Chondrocyte (in vitro differentiated cells): ENCODE measurements around the gene TMEM201. TPM values are rescaled to one million over a fixed set of nuclear protein-coding genes. Genes with fewer than 3 reads are reported as not detected.

Experiments
- DNase-seq: peaks from one replicate; pipeline ENCODE4 v3.0.0; 2021; ENCODE audit warnings: mixed read lengths, low spot score
- H3K27ac Mint-ChIP-seq: one replicate; pipeline ENCODE4 v1.8.0; 2021; ENCODE audit warnings: mild to moderate bottlenecking, moderate library complexity, mixed read lengths; ENCODE audit not compliant: unreplicated experiment
- H3K27me3 Mint-ChIP-seq: 2 replicates; pipeline ENCODE4 v1.8.0; 2021; ENCODE audit warnings: low read depth, mixed read lengths
- H3K36me3 Mint-ChIP-seq: 2 replicates; pipeline ENCODE4 v1.8.0; 2021; ENCODE audit warnings: low read depth, mixed read lengths
- H3K4me1 Mint-ChIP-seq: 2 replicates; pipeline ENCODE4 v1.8.0; 2021; ENCODE audit warnings: low read depth, mild to moderate bottlenecking, mixed read lengths
- H3K4me3 Mint-ChIP-seq: one replicate; pipeline ENCODE4 v1.8.0; 2021; ENCODE audit warnings: mild to moderate bottlenecking, moderate library complexity, mixed read lengths; ENCODE audit not compliant: unreplicated experiment
- H3K9me3 Mint-ChIP-seq: 2 replicates; pipeline ENCODE4 v1.8.0; 2021; ENCODE audit warnings: low read depth, mixed read lengths
- CTCF ChIP-seq: fragments of 200-600 bp; sonication (generic); IDR thresholded peaks from 2 replicates; pipeline ENCODE4 v1.5.0; 2021; ENCODE audit warnings: antibody characterized with exemption, mild to moderate bottlenecking, moderate library complexity
- total RNA-seq: library from RNA; stranded (reverse); gene quantifications from 3 replicates; pipeline ENCODE4 v1.2.1, GENCODE V29; 2021

The TMEM201 gene
- total RNA-seq, 1 donor from 2014 or later: 10.6 TPM

GRCh38 chr1:9659328-9659727, 70.6 kb downstream of the TMEM201 start:
- H3K27me3 Mint-ChIP-seq: peaks cover under 1% of the 10 kb centered on the region
- no peak overlapping the region for H3K4me3 Mint-ChIP-seq
- TF ChIP-seq CTCF: no peak
- H3K9me3 Mint-ChIP-seq: no peaks in the 10 kb centered on the region
- H3K27ac Mint-ChIP-seq: no peak overlapping the region
- peaks cover 5% of the 10 kb centered on the region for H3K4me1 Mint-ChIP-seq
- H3K36me3 Mint-ChIP-seq: no peaks in the 10 kb centered on the region
- DNase-seq: no peak

GRCh38 chr1:9663257-9663656, 74.5 kb downstream of the TMEM201 start:
- H3K4me3 Mint-ChIP-seq: no peak overlapping the region
- no peak for TF ChIP-seq CTCF
- no peak for DNase-seq
- no peaks in the 10 kb centered on the region for H3K9me3 Mint-ChIP-seq
- H3K27me3 Mint-ChIP-seq: peaks cover 5% of the 10 kb centered on the region
- H3K27ac Mint-ChIP-seq: no peak overlapping the region
- H3K36me3 Mint-ChIP-seq: no peaks in the 10 kb centered on the region
- peaks cover 5% of the 10 kb centered on the region for H3K4me1 Mint-ChIP-seq

Other genes with a start within 250 kb of the TMEM201 start
- gene SLC25A33, start 49.4 kb upstream of the TMEM201 start, total RNA-seq: 5.9 to 6.8 TPM (median 6.6 TPM) in 3 replicates
- 2.9 to 4.5 TPM (median 4.3 TPM) in 3 replicates for gene PIK3CD, start 62.8 kb downstream of the TMEM201 start, total RNA-seq
- 125 to 139 TPM (median 126 TPM) in 3 replicates for gene CLSTN1, start 235.1 kb downstream of the TMEM201 start, total RNA-seq